Caki2 (cell line): ENCODE data around the gene PIGC. TPM values are rescaled to one million over a fixed set of nuclear protein-coding genes. Genes with fewer than 3 reads are reported as not detected.

ENCODE experiments used
- DNase-seq: peaks from one replicate; pipeline ENCODE4 v3.0.0-alpha.2; 2015; ENCODE audit warnings: low read depth
- in situ Hi-C: cut with HindIII; loops from 2 replicates; pipeline ENCODE4 v1.10.0; 2016; ENCODE audit warnings: low sequenced_read_pairs, low pct_unique_long_range_greater_than_20kb, mixed read lengths
- total RNA-seq: library from RNA; depleted of rRNA; stranded (reverse); fragments of >200 nt; shearing (Covaris generic); gene quantifications from 2 replicates; pipeline ENCODE4 v1.2.3, GENCODE V29; 2014; ENCODE audit warnings: low replicate concordance; rRNA removed

The PIGC gene
- total RNA-seq: 27.1 and 33.3 TPM in 2 replicates

DNA sequence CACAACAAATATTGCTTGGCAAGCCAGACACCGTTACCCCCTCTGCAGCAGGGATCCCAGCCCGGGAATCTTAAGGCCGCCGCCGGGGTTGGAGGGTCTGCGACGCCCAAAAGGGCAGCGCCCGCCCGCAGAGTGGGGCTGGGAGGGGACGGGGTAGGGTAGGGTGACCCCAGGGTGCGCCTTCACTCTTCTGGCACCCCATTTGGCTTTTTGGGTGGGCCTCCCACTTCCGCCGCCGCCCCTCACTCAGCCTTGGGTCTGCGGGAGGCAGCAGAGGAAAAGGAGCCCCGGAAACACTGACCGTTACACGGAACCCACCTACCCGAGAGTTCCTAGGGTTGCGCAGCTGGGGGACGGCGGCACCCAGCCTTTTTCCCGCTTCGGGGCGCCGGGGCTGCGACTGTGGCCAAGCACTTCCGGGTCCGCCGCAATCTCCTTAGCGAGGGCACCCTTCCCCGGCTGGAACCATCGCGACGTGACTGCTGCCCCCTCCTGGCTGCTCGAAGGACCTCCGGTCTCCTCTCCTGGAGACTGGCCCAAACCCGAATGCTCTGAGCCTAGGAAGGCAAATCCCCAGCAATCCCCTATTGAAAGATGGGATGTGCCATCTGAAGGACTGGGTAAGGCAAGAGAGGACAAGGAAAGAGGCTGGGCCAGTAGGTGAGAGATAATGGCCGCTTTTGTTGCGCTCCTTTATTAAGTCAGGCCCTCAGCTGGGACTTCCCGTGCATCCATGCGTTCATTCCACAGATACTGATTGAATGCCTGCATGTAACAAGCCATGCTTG, at the start of gene PIGC:
Gene PIGC (minus strand): TSS at position 404 of the 788 bp plus-strand sequence. CDS start 1,447 bp downstream, outside the sequence.
- in situ Hi-C loops: no loop called here
- DNase-seq: peak; percentile 82

GRCh38 chr1:172492421-172492820, 48.6 kb upstream of the PIGC start:
- in situ Hi-C loops: no loop called here
- no peak for DNase-seq

DNA sequence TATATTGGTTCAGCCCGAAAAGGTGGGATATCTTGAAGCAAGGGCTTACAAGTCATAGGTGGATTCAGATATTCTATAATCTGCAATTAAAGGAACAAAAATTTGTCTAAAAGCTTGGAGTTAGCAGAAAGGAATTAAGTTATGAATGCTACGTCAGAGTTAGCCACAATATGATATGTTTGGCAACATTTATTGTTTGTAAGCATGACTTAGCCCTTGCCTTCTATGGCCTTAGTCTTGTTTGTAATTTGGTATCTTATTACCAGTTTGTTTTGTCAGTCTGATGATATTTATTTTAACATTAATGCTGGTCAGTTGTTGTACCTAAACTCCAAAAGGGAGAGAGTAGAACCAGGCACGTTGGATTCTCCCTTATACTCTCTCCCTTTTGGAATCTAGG, 46.0 kb upstream of the PIGC start:
- DNase-seq: no peak
- in situ Hi-C loops: no loop called here

- in situ Hi-C loops: no loop called here
- no peak for DNase-seq
Measured at GRCh38 chr1:172488393-172488792, 44.5 kb upstream of the PIGC start.

DNA sequence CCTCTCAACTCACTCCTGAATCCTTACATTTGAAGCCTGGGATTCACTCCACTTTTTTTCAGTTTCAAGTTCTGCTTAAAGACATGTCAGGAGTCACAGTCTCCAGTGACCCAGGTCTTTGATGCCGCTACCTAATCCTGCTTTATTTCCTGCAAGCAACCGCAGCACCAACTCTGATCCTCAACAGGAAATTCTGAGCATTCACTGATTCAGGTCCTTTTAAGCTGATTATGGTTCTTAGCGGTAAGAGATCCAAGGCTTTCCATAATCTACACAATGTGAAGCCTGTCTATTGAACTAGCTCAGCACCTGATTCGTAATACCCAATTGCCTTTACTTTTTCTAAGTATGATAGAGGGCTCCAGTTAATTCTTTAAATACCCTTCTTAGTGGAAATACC, 43.7 kb upstream of the PIGC start:
- no peak for DNase-seq
- in situ Hi-C loops: no loop called here

GRCh38 chr1:172486805-172487454, 43.1 kb upstream of the PIGC start:
- in situ Hi-C loops: no loop called here
- no peak for DNase-seq

- in situ Hi-C loops: no loop called here
- no peak for DNase-seq
Measured at GRCh38 chr1:172485626-172486025, 41.8 kb upstream of the PIGC start.

DNA sequence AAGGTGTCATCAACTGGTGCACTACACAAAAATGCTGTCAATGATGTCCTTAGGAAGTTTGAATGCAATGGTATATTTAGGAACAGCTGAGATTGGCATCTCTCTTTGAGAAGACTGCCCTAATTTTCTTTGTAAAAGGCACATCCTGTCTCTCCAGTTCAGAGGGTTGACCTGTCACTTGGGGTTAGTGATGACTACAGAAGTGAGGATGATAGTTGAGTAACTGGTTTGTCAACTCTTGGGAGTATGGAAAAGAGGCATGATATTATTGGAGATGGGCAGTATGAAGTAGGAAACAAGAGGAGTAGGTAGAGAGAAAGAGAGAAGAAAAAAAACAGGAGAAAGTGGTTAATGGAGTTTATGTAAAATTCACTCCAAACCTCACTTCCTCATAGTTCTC, 40.4 kb upstream of the PIGC start:
- no peak for DNase-seq
- in situ Hi-C loops: no loop called here

DNA sequence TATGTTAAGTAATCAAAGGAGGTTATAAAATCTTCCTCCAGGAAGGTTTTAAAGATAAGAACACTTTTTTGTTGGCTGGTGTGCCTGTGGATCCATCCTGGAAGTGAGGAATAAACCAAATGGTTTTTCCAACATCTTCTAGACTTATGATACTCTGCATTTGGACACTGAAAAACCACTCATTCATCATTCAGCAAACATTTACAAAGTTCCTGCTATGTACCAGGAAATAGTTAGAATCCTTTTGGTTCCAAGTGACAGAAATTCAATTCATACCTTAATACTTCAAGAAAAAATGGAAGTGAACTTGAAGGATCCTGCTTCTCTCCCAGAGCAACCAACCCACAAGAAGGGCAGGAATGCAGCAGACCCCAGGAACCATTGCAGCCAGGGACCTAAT, 39.6 kb upstream of the PIGC start:
- in situ Hi-C loops: no loop called here
- no peak for DNase-seq

DNA sequence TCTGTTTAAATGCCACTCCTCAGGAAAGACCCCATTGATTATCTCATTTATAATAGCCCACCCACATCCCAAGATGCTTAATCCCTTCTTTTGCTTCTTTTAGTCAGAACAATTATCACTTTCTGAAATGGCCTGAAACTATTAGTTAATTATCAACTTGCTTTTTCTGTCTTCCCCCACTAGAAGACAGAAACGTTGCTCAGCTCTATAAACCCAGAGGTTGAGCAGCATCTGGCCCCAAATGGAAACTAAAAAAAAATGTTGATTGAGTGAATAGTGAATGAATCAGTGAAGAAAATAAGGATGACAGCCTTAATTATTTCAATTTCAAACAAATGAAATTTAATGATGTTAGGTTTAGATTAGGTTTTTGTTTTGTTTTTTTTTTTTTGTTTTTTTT, 38.2 kb upstream of the PIGC start:
- in situ Hi-C loops: no loop called here
- no peak for DNase-seq

DNA sequence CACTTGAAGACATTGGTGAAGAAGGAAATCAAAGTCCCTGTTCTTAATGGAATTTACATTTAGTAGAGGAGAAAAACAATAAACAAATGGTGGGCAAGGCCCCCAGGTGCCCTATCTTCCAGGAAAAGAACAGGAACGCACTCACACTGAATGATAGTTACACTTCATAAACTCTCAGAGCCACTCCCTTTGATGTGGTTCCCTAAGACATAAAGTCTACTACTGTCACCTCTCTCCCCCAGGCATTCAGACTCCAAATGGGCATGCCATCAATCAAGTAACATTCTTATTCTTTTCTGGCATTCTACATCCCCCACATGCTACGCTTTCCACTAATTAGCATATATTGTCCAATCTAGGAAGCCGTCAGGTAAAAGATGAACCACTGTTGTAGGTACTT, 36.6 kb upstream of the PIGC start:
- DNase-seq: no peak
- in situ Hi-C loops: no loop called here

GRCh38 chr1:172478485-172478884, 34.6 kb upstream of the PIGC start:
- DNase-seq: no peak
- in situ Hi-C loops: no loop called here

GRCh38 chr1:172477741-172478140, 33.9 kb upstream of the PIGC start:
- DNase-seq: no peak
- in situ Hi-C loops: no loop called here

DNA sequence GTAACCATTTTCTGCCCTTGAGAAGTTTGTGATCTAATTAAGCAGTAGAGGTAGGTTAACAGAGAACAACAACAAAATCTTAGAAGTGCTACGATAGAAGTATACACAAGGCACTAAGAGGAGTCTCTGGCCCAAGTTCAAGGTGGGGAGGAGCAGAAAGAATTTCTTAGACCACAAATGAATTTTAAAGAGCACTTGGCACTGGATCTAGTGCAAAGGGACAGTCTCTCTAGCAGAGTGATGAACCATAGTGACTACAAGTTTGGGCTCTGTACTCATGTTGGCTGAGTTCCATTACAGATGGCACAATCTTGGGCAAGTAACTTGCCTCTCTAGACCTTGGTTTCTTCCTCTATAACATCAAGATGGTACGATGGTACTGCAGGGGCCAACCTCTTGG, 33.3 kb upstream of the PIGC start:
- in situ Hi-C loops: no loop called here
- no peak for DNase-seq

GRCh38 chr1:172476218-172476811, 32.4 kb upstream of the PIGC start:
- in situ Hi-C loops: no loop called here
- DNase-seq: peak; percentile 53

- no peak for DNase-seq
- in situ Hi-C loops: no loop called here
Measured at GRCh38 chr1:172473842-172474241, 30.0 kb upstream of the PIGC start.

GRCh38 chr1:172473302-172473701, 29.4 kb upstream of the PIGC start:
- in situ Hi-C loops: no loop called here
- no peak for DNase-seq

DNA sequence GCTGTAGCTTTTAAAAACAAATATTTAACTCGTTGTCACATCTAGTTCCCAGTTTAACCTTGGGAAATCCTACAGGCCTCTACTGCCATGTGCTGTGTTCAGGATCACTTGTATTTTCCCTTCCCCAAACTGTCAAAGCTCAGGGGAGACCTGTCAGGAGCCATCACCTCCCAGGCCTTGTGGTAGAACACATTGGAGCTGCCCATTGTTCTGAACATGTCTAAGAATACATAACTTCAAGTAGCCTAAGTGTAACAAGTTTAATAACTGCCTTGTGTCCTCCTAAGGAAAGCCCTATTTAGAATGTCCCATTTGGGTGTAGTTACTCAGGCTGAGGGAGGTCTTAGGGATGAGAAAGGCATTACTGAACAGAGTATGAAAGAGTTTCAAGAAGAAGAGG, 28.6 kb upstream of the PIGC start:
- in situ Hi-C loops: no loop called here
- DNase-seq: no peak

- DNase-seq: no peak
- in situ Hi-C loops: no loop called here
Measured at GRCh38 chr1:172471666-172472065, 27.8 kb upstream of the PIGC start.
